Left ventricle myocardium inferior (tissue), 1 donor: ENCODE measurements around the gene COL15A1. TPM values are rescaled to one million over a fixed set of nuclear protein-coding genes. Genes with fewer than 3 reads are reported as not detected.

Source experiments
- DNase-seq: peaks from one replicate; pipeline ENCODE4 v3.0.0-alpha.2; 2020
- H3K27ac ChIP-seq: fragments of 200-600 bp; replicated peaks from 2 replicates; pipeline ENCODE4 v1.8.0; 2021
- H3K27me3 ChIP-seq: fragments of 200-600 bp; 2 replicates; pipeline ENCODE4 v1.8.0; 2021; ENCODE audit warnings: low read depth
- H3K36me3 ChIP-seq: fragments of 200-600 bp; 2 replicates; pipeline ENCODE4 v1.8.0; 2021
- H3K4me1 ChIP-seq: fragments of 200-600 bp; 2 replicates; pipeline ENCODE4 v1.8.0; 2021
- H3K4me3 ChIP-seq: fragments of 200-600 bp; 2 replicates; pipeline ENCODE4 v1.8.0; 2021; ENCODE audit warnings: mild to moderate bottlenecking, moderate library complexity
- H3K9me3 ChIP-seq: fragments of 200-600 bp; replicated peaks from 2 replicates; pipeline ENCODE4 v1.8.0; 2021
- CTCF ChIP-seq: fragments of 200-600 bp; IDR thresholded peaks from 2 replicates; pipeline ENCODE4 v1.8.0; 2021; ENCODE audit warnings: antibody characterized with exemption, mild to moderate bottlenecking, borderline replicate concordance
- intact Hi-C: fragments of 100-400 bp; cut with micrococcal nuclease; formaldehyde crosslinking; loops from one replicate; pipeline ENCODE4 v1.11.0; 2022
- total RNA-seq: library from RNA; stranded (reverse); fragmentation: NEBNext Ultra II Directional; extraction: Animal tissue kit (Norgen Biotek cat#: 25700); gene quantifications from one replicate; pipeline ENCODE4 v1.2.1, GENCODE V29; 2021
- donor health status: DM: no; HTN: yes; CAD: no; lungs with severe emphysema.

Gene COL15A1
- total RNA-seq, 1 donor from 2014 or later: 45.4 TPM

DNA sequence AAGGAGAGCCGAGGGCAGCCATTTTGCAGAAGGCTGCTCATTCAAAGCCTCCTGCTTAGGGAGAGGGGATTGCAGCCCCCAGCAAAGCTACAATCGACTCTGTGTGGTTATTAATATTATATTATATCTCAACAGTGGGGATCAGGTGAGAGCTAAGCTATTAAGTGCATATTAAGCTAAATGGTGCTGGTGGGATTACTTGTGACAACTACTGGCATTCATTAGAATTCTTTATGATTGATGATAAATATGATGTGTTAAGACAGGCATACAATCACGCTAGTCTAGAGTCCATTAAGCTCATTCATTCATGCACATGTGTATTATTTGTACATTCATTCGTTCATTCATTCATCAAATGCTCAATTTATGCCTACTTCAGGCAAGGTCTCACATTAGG lies 23.0 kb downstream of the COL15A1 start:
- peak overlapping the region; percentile 86 for H3K27ac ChIP-seq
- no peaks in the 10 kb centered on the region for H3K27me3 ChIP-seq
- H3K4me1 ChIP-seq: peaks cover 97% of the 10 kb centered on the region
- intact Hi-C loops: no loop called here
- TF ChIP-seq CTCF: no peak
- no peak for DNase-seq
- H3K4me3 ChIP-seq: no peak overlapping the region
- peaks cover 5% of the 10 kb centered on the region for H3K36me3 ChIP-seq
- no peaks in the 10 kb centered on the region for H3K9me3 ChIP-seq

DNA sequence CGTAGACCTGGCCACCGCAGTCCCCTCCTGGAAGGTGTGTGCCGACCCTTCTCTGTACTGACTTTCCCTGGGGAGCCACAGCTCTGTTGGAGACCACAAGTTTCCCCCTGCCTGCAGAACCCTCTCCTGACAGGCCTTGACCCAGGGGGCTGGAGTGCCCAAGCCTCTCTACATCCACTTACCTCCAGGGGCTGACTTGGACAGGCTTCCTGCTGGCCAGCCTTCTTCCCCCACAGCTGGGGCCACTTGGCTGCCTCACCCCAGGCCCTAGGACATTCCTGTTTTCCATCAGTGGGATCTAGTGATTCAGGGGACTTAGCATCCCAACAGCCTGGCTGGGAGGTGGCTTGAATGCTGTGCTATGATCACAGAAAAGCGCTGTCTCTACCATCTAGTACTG lies 23.6 kb downstream of the COL15A1 start:
- no peaks in the 10 kb centered on the region for H3K27me3 ChIP-seq
- no peak for TF ChIP-seq CTCF
- H3K36me3 ChIP-seq: peaks cover 5% of the 10 kb centered on the region
- H3K4me3 ChIP-seq: no peak overlapping the region
- DNase-seq: no peak
- no peaks in the 10 kb centered on the region for H3K9me3 ChIP-seq
- peak overlapping the region; percentile 86 for H3K27ac ChIP-seq
- H3K4me1 ChIP-seq: peaks cover 97% of the 10 kb centered on the region
- intact Hi-C loops: no loop called here

DNA sequence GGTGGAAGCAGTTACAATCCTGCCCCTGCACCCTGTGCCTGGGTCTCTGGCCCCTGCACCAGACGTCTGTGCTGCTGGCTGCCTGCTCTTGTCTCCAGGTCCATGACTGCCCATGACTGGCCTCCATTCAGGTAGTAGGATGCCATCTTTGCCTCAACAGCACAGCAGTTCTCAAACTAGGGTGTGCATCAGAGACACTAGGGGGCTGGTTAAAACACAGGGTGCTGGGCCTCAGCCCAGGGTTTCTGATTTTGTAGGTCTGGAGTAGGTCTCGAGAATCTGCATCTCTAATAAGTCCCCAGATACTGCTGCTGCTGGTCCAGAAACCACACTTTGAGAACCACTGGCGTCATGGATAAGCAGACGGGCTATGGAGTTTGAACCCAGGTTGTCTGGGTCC lies 24.0 kb downstream of the COL15A1 start:
- H3K4me1 ChIP-seq: peaks cover 97% of the 10 kb centered on the region
- DNase-seq: no peak
- no peak for TF ChIP-seq CTCF

GRCh38 chr9:98968601-98969337 lies 25.1 kb downstream of the COL15A1 start:
- Histone ChIP-seq H3K36me3 (peaks cover 5% of the 10 kb centered on the region), H3K4me1 (peaks cover 97% of the 10 kb centered on the region), H3K9me3 (no peaks in the 10 kb centered on the region), H3K4me3 (no peak overlapping the region), H3K27ac (peak overlapping the region; percentile 86), H3K27me3 (no peaks in the 10 kb centered on the region)
- TF ChIP-seq CTCF: no peak
- intact Hi-C loops: no loop called here
- no peak for DNase-seq

More for the DNA sequence above, 24.0 kb downstream of the COL15A1 start:
- Histone ChIP-seq H3K36me3 (peaks cover 5% of the 10 kb centered on the region), H3K27ac (peak overlapping the region; percentile 86), H3K4me3 (no peak overlapping the region), H3K27me3 (no peaks in the 10 kb centered on the region), H3K9me3 (no peaks in the 10 kb centered on the region)
- intact Hi-C loops: no loop called here

GRCh38 chr9:98970532-98971041 lies 26.9 kb downstream of the COL15A1 start:
- Histone ChIP-seq H3K4me1 (peaks cover 98% of the 10 kb centered on the region), H3K27me3 (no peaks in the 10 kb centered on the region), H3K9me3 (no peaks in the 10 kb centered on the region), H3K36me3 (peaks cover 5% of the 10 kb centered on the region), H3K4me3 (no peak overlapping the region), H3K27ac (peak overlapping the region; percentile 86)
- intact Hi-C loops: loop anchor here (10.0 kb wide), 1 partner anchor 106 kb away; no protein-coding TSS in a partner anchor
- no peak for TF ChIP-seq CTCF
- no peak for DNase-seq
